NCI-H1930 (cell line): ENCODE results near the gene ALKBH1.
A peak's percentile ranks its signal among the peaks of the same experiment; 100 is the strongest.
"Not testable (repeated sequence)": the region's sequence is repeated elsewhere in the genome, so short reads cannot be mapped to it uniquely, and the experiment has no call there.

Experiments used
- DNase-seq, 2 experiments: peaks; one replicate each; lab custom pipeline; 2025; lab: John Stamatoyannopoulos, UW

ALKBH1 gene, protein sequence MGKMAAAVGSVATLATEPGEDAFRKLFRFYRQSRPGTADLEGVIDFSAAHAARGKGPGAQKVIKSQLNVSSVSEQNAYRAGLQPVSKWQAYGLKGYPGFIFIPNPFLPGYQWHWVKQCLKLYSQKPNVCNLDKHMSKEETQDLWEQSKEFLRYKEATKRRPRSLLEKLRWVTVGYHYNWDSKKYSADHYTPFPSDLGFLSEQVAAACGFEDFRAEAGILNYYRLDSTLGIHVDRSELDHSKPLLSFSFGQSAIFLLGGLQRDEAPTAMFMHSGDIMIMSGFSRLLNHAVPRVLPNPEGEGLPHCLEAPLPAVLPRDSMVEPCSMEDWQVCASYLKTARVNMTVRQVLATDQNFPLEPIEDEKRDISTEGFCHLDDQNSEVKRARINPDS

DNA sequence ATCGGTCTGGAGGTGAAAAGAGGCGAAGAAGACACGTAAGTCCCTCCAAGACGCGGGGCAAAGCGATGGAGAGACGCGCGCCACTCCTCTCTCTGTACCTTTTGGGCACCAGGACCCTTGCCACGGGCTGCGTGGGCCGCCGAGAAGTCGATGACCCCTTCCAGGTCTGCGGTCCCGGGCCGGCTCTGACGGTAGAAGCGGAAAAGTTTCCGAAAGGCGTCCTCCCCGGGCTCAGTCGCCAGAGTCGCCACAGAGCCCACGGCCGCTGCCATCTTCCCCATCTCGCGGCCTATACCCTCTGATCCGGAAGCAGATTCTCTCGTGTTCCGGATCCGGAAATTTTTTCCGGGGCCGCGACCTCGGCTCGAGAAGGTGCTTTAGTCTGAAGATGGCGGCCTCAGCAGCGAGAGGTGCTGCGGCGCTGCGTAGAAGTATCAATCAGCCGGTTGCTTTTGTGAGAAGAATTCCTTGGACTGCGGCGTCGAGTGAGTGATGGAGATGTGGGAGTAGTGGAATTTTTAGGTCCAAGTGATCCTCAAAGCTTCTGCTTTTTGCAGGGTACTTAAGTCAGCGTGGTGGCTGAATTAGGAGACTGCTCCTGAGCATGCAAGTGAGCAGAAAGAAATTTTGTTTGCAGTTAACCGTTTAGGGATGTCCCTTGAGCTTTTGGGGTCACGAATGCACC is at the start of gene ALKBH1, which contains the start of gene SLIRP:
Gene ALKBH1 (minus strand): TSS at position 300 of the 685 bp plus-strand sequence. CDS start 19 bp downstream, at position 281.
Gene SLIRP (plus strand): TSS at position 380 of the 685 bp plus-strand sequence. CDS start 9 bp downstream, at position 389.
- peak; percentile 78 to 84 for DNase-seq

DNA sequence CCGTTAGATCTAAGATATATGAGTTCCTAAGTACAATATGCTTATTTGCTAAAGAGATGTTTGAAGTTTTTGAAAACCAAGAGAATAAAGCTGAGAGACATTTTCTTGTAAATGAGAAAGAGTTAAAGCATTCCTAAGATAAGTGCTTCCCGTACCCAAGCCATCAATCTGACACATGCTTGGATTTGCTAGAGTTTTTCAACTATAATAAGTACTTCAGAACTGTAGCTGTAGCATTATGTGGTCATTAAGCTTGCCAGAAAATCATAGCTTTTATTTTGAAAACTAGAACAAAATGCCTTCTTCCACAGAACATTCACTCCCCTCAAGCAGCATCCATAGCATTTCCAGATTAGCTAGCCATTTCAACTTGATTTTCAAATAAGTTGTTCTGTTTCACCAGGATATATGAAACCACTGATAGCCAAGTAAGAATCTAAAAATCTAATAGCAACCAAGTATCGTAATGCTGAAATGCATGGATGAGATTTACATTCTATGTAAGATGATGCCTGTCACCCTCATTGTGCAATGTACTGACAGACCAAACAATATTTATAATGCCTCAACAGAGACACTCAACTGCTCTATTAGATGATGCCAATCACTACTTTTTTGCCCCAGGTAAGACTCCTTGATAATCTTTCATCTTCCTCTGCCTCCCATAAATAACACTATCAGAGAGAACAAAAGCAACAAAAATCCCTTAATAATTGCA is 45.1 kb upstream of the ALKBH1 start:
- DNase-seq, result no peak

DNA sequence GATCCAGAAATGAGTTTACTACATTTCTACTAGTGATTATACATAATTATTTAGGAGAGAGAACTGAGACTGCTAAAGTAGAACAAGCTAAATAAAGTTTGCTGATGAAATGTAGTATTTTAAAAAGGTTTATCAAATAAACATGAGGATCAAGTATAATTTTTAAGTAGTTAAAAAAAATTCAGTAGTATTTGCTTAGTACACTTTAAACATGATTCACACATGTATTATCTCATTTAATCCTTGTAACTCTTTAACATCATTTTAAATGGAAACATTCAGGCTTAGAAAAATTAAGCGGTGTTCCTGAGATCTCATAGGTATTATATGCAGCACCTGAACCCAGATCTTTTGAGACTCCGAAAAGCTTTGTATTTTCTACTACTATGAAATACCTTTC is 44.4 kb upstream of the ALKBH1 start:
- DNase-seq, result no peak

DNA sequence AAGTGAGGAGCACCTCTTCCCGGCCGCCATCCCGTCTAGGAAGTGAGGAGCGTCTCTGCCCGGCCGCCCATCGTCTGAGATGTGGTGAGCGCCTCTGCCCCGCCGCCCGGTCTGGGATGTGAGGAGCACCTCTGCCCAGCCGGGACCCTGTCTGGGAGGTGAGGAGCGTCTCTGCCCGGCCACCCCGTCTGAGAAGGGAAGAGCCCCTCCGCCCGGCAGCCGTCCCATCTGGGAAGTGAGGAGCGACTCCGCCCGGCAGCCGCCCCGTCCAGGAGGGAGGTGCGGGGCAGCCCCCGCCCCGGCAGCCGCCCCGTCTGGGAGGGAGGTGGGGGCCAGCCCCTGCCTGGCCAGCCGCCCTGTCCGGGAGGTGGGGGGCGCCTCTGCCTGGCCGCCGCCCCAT is 39.6 kb upstream of the ALKBH1 start:
- DNase-seq, result not testable (repeated sequence)

DNA sequence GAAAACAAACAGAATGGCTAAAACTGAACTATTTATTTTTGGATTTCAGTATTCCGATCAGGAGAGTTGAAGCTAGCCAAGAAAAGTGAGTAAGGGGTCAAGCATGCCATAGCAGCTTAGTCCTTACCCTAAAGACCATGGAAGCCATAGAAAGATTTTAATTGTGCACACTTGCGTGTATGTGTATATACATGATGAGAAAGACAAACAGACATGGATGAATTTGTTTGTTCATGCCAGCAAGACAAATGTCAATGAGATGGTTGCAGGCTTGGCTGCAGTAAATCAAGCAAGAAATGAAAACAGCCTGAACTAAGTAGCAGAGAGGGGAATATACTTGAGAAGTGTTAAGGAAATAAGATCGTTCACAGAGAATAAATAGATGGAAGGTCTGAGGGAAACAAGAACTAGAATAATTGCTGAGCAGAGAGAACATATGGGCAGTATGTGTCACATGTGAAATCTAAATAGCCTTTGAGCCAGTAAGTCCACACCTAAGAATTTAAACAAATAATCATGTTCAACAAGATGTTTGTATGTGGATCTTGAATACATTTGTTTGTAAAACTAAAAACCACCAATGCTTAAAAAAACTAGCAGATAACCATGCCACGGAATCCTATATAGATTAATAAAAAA is 38.4 kb upstream of the ALKBH1 start:
- peak in 1 of 2 experiments; percentile 16 for DNase-seq

DNA sequence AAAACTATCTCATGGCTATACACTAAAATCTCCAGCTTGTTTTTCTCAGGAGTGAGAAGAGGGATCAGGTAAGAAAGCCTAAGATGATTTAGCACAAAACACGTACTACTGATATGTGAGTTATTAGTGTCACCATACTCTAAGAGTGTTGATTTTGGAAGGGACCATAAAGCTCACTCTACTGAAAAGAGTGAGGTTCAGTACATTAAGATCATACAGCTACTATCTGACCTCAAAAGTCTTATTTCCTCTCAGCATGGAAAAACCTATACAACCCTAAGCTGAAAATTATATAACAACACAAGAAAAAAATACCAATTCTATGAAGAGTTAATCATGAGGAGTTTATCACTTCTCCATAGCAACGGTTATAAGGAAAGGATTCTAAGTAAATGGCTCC is 33.6 kb upstream of the ALKBH1 start:
- no peak for DNase-seq

DNA sequence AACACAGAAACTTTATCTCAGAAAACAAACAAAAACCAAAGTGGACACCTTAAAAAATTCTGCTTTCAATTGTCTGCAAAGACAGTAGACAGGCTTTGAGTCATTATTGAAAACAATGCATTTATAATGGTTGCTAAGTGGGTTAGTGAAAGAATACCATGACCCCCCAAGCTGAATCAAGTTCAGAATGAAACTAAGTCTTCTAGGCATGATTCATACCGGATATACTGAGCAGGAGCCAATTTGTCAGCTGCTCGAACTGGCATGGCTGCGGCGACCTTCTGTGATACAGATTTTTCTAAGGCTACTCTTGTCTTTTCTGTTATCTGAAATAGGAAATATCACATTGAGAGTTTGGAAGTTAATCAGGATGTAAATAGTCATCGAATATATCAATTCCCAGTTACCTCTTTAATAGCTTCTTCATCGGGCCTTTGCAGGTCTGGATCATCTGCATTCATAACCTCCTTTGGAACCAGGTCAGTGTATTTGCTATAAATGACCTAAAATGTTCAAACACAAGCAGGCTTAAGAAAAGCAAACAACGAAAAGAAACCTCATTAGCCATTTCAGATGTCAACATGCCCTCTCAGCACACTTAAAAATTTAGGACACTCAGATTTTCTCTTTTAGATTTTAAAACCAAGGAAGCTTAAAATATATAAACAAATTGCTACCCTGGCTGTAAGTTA is 30.9 kb upstream of the ALKBH1 start:
- no peak for DNase-seq

DNA sequence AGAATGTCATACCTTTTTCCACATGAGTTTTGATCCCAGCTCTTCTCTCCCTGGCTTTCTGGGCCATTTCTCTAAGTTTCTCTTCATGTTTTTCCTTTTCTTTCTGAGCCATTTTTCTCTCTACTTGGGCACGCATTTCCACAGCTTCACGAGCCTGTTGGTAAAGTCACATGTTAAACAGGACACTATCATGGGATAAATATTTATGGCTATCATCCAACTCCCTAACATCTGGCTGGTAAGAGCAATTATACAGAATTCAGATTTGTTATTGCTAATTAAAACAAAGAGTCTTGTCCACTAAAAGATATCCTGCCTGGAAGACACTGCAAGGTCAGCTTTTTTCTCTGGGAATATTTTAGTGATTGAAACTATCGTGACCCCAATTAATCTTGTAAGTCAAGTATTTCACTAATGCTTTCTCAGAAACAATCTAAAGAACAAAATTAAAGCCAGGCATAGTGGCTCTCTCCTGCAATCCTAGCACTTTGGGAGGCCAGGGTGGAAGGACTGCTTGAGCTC is 23.2 kb upstream of the ALKBH1 start:
- no peak for DNase-seq

DNA sequence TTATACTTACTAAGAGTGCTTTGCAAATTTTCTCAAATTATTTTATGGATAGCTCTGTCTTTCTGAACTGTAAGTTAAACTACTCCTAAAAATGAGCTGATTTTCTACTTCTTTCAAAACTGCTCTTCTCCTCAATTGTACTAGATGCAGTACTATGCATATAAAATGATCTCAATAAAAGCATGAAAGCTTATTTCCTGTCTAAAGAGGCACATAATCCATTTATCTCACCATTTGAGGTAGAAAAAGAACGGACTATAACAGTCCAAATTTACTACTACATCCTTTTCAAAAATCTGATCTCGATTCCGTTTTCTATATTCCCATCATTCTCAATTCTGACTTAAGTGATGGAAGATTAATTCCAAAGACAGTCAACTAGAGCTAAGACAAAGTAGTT is 14.5 kb upstream of the ALKBH1 start:
- no peak for DNase-seq

DNA sequence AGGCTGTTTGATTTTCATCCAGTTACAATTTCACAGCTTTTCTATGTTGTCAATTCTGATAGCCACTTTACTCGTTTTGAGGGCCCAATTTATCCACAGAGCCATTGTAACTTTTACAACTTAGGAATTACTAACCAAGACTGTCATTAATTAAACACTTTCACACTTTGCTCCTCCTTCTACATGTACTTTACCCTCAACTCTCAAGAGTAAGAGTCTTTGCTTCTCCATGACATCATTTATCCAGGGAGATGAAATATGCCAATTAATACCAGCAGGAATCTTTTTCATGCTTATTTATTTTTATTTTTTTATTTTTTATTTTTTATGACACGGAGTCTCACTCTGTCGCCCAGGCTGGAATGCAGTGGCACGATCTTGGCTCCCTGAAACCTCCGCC is 13.6 kb upstream of the ALKBH1 start:
- DNase-seq, result no peak

DNA sequence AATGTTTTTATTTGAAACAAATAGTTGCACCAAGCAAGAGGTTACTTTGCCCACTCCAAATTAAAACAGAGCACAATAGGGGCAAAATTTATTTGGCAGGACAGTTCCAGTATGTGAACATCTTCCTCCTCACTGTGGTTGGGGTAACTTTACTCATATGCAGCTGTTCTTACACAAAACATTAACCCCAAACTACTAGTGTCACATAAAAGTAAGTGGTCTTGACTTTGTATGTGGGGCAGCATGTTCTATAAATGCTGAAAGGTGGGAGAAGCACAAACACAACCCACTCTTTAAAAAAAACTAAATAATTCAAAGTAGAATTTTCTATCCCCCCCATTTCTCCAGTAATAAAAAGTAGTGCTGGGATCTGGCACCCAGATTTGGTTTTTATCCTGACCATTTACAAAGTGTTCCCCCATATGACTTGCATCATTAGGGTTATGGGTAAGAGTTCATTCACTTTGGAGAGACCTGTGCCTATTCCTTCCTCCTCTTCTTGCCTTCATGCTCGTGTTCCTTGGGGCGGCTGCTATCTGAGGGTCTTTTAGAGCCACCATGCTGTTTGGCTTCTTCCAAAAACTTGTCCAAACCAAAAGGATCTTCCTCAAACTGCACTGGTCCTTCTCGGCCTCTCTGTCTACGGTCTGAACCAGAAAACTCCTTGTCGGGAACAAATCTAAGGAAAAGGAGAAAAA is 9.9 kb upstream of the ALKBH1 start:
- DNase-seq, result no peak

DNA sequence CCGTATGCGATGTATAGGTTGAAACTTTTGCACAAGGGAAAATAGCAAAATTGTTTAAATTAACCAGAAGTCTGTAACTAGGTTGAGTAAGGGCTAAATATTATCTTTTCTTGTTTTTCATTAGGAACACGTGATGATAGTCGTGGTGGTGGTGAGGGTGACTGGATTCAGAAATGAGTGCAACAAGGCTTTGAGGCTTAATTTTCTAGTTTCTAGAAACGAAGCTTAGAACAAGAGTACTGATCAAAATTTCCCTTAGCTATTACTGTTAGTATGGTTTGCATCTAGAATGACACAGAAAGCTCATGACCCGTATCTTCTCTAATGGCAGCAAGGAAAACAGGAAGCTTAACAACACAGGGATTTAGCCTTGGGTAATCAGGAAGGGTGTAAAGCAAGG is 7.1 kb upstream of the ALKBH1 start:
- no peak for DNase-seq

DNA sequence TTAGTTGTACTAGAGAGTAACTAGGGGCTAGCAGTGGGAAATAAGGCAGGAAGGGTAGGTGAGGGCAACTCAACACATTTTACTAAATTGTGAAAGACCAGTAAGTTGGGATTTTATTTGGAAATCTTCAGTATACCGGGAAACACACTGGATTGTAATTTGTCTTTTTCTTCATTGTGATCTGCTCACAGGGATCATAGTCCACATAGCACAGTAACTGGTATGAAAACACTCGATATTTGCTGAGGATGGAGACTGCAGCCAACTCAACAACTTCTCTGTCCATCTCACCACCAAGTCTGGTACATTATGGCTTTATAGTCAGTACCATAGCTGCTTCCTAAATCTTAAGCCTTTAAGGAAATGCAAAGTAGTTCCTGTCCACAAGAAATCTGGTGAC is 2.5 kb upstream of the ALKBH1 start:
- DNase-seq, result no peak

DNA sequence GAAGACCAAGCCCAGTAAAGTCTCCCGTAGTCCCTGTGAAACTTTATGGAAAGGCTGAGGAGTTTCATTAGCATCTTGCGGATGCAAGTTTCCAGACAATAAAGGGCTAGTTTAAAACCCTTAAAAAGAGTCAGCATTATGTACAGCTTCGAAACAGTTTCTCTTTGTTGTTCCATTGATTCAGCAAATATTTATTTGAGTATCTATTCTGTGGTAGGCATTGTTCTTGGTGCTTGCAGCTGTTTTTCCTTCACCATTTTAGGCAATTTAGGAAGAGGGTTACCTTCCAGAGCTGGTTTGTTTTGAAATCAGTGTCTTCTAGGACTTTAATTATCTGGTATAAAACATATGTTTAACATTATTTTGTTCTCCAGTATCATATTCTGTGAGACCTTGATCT is 1.6 kb upstream of the ALKBH1 start:
- DNase-seq, result peak in 1 of 2 experiments; percentile 39

DNA sequence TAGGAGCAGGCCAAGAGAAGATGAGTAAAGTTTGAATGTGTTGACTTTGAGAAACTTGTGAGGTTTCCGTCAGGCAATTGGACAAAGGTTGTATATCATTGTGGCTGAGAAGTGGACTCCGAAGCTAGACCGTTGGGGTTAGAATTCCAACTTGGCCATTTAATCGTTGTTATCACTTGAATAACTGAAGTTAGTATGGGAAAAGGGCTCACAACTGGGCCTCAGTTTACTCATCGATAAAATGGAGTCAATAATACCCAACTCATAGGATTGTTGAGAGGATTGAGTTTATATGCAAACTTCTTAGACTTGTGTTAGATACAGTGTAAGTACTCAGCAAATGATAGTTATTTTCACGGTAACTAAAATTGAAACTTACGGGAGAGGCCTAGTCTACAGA is 926 bp upstream of the ALKBH1 start:
- no peak for DNase-seq

DNA sequence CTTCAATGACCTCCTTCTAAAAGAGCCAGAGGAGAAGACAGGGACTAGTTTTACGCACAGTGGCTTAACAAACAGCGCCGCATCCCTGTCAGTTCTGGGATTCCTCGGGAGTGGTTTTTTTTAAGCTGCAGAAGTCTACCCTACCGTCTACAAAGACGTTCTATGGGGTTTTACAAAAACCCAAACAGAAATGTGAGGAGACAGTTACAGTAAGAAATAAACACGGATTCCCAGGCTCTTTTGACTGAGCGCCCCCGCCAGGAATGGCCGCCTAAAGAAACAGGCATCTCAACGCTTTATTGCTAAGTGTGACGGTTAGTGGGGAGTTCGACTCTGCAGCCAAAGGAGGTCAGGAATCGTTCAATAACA is 484 bp downstream of the ALKBH1 start:
- DNase-seq, result peak in 1 of 2 experiments; percentile 19

DNA sequence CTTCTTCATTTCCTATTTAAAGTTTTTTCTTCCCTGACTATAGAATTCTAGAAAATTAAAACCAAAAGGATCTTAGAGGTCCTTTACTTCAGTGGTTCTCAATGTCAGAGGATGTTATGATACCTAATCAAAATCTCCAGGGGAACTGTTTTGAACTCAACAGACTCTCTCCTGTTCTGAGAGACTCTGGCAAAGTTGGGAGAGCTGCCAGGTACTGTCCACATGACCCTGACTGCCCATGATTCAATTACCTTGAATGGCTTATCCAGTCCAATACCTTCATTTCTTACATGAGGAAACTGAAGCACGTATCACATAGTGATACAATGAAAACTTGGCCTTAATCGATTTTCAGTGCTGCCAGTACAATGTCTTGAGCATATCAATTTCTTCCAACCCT is 16.6 kb downstream of the ALKBH1 start:
- no peak for DNase-seq

DNA sequence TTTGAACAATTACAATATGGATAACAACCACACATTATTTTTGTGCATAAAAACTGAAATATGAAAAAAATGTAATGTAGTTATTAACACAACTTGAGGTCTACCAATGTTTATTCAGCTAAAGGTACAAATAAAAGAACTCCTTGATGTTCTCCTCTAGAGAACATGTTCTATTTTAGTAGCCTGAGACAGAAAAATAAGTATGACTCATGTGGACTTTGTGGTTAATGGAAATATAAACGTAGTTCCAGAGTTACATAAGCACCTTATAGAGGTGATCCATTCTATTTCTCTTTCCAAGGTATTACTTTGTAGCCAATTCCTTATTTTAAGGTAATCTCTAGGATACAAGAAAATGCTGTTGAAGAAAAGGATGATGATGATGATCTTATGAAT is 25.7 kb downstream of the ALKBH1 start:
- DNase-seq, result no peak

DNA sequence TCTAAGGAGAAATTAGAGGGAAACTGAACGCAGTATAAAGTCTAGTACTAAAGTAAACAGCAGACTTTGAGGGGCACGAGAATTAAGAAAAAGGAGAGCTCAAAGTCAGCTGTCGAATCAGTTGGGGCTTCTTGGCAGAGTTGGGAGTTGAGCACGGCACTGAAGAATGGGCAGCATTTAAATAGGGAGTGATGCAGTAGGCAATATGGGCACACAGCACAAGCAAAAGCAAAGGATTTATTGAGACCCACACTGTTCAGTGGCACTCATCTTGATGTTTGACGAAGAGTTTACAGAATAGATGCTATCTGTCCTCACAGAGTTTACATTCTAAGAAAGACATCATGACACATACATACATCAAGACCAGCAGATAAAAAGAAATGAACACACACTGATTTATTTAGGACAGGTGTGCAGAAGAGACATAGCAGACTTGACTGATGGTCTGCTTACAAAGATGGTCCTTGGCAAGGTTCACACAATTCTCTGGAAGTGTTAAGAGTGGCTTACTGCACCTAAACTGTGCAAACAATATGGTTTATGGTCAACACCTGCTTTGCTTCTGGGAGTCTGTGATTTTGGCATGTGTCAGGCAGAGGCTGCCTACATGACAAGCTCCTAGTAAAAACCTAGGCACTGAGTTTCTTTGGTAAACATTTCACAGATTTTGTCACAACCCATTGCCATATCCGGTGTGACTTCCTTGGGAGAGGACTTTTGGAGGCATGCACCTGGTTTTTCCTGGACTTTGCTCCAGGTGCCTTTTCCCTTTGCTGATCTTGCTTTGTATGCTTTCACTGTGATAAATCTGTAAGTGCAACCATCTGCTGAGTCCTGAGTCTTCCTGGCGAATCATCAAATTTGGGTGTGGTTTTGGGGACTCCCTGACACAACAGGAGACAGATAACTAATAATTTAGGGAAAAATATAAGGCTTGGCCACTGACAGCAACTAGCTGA is 26.3 kb downstream of the ALKBH1 start:
- no peak for DNase-seq

DNA sequence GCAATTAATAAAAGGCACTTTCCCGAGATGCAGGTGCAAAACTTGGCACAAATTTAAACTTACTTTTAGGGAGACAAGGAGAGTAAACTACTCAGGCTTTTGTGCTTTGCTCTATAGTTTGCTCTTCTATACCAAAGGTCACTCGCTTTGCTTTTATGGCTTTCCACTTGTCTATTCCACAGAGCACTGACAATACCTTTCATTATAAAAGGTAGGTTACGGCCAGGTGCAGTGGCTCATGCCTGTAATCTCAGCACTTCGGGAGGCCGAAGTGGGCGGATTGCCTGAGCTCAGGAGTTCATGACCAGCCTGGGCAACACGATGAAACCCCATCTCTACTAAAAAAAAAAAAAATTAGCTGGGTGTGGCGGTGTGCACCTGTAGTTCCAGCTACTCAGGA is 32.9 kb downstream of the ALKBH1 start:
- DNase-seq, result no peak
